H9 (cell line): ENCODE measurements around the gene KBTBD8. TPM values are rescaled to one million over a fixed set of nuclear protein-coding genes. Genes with fewer than 3 reads are reported as not detected.

Experiments
- DNase-seq: peaks from one replicate; pipeline ENCODE4 v3.0.0-alpha.2; 2017
- H2AFZ ChIP-seq: one replicate; pipeline ENCODE4 v1.6.1; 2013; ENCODE audit warnings: mild to moderate bottlenecking, low read length, control low read depth, moderate library complexity
- H2AK5ac ChIP-seq: 2 replicates; pipeline ENCODE4 v1.6.1; 2013; ENCODE audit warnings: low read length, control low read depth, mixed read lengths; ENCODE audit not compliant: insufficient read length
- H2BK120ac ChIP-seq: one replicate; pipeline ENCODE4 v1.6.1; 2013; ENCODE audit warnings: low read depth, mild to moderate bottlenecking, low read length, control low read depth, inconsistent platforms; ENCODE audit not compliant: poor library complexity, severe bottlenecking
- H2BK12ac ChIP-seq: 2 replicates; pipeline ENCODE4 v1.6.1; 2013; ENCODE audit warnings: low read length, control low read depth, mixed read lengths, low read depth; ENCODE audit not compliant: insufficient read length
- H2BK15ac ChIP-seq: 2 replicates; pipeline ENCODE4 v1.6.1; 2013; ENCODE audit warnings: low read depth, low read length, control low read depth
- H2BK20ac ChIP-seq: one replicate; pipeline ENCODE4 v1.6.1; 2013; ENCODE audit warnings: low read depth, mild to moderate bottlenecking, low read length, control low read depth, inconsistent platforms; ENCODE audit not compliant: poor library complexity, severe bottlenecking
- H2BK5ac ChIP-seq: 2 replicates; pipeline ENCODE4 v1.6.1; 2013; ENCODE audit warnings: low read length, control low read depth, mixed read lengths; ENCODE audit not compliant: insufficient read length
- H3K14ac ChIP-seq: 2 replicates; pipeline ENCODE4 v1.6.1; 2013; ENCODE audit warnings: low read length, control low read depth; ENCODE audit not compliant: insufficient read depth
- H3K18ac ChIP-seq: 2 replicates; pipeline ENCODE4 v1.6.1; 2013; ENCODE audit warnings: low read depth, mild to moderate bottlenecking, mixed read lengths, low read length, control low read depth; ENCODE audit not compliant: insufficient read length
- H3K23ac ChIP-seq: 2 replicates; pipeline ENCODE4 v1.6.1; 2013; ENCODE audit warnings: low read length, control low read depth, mixed read lengths, low read depth; ENCODE audit not compliant: insufficient read length
- H3K23me2 ChIP-seq: 2 replicates; pipeline ENCODE4 v1.6.1; 2013; ENCODE audit warnings: low read depth, mild to moderate bottlenecking, mixed read lengths, low read length, control low read depth; ENCODE audit not compliant: insufficient read length, poor library complexity, severe bottlenecking
- H3K27ac ChIP-seq: 2 replicates; pipeline ENCODE4 v1.5.1; 2013; ENCODE audit warnings: low read length, control low read depth, mixed read lengths, low read depth; ENCODE audit not compliant: insufficient read length
- H3K27me3 ChIP-seq: 2 replicates; pipeline ENCODE4 v1.6.1; 2013; ENCODE audit warnings: low read length, control low read depth, inconsistent platforms; ENCODE audit not compliant: insufficient read depth
- H3K4ac ChIP-seq: 2 replicates; pipeline ENCODE4 v1.6.1; 2013; ENCODE audit warnings: low read depth, mild to moderate bottlenecking, control low read depth, inconsistent platforms, low read length, moderate library complexity
- H3K4me1 ChIP-seq: 2 replicates; pipeline ENCODE4 v1.6.1; 2013; ENCODE audit warnings: low read length, control low read depth, inconsistent platforms; ENCODE audit not compliant: insufficient read depth
- H3K4me2 ChIP-seq: 2 replicates; pipeline ENCODE4 v1.6.1; 2013; ENCODE audit warnings: low read length, control low read depth, mixed read lengths; ENCODE audit not compliant: insufficient read length, insufficient read depth
- H3K56ac ChIP-seq: 2 replicates; pipeline ENCODE4 v1.6.1; 2013; ENCODE audit warnings: low read depth, mild to moderate bottlenecking, mixed read lengths, low read length, control low read depth; ENCODE audit not compliant: insufficient read length
- H3K79me1 ChIP-seq: 2 replicates; pipeline ENCODE4 v1.6.1; 2013; ENCODE audit warnings: low read depth, mild to moderate bottlenecking, moderate library complexity, low read length, control low read depth, inconsistent platforms; ENCODE audit not compliant: insufficient read depth, poor library complexity, severe bottlenecking
- H3K79me2 ChIP-seq: 2 replicates; pipeline ENCODE4 v1.6.1; 2013; ENCODE audit warnings: low read length, control low read depth, inconsistent platforms; ENCODE audit not compliant: insufficient read depth
- H3K9ac ChIP-seq: 2 replicates; pipeline ENCODE4 v1.6.1; 2013; ENCODE audit warnings: low read length, control low read depth, mixed read lengths; ENCODE audit not compliant: insufficient read length; ENCODE audit errors: extremely low read depth
- H3K9me3 ChIP-seq: one replicate; pipeline ENCODE4 v1.6.1; 2013; ENCODE audit warnings: low read depth, low read length, inconsistent platforms; ENCODE audit not compliant: control insufficient read depth
- H3T11ph ChIP-seq: one replicate; pipeline ENCODE4 v1.6.1; 2013; ENCODE audit warnings: mild to moderate bottlenecking, low read length, control low read depth, inconsistent platforms
- H4K20me1 ChIP-seq: one replicate; pipeline ENCODE4 v1.6.1; 2013; ENCODE audit not compliant: control insufficient read depth, insufficient read length, insufficient read depth
- H4K5ac ChIP-seq: 2 replicates; pipeline ENCODE4 v1.6.1; 2013; ENCODE audit warnings: low read depth, mild to moderate bottlenecking, mixed read lengths, low read length, control low read depth; ENCODE audit not compliant: insufficient read length
- H4K8ac ChIP-seq: replicated peaks from 2 replicates; pipeline ENCODE4 v1.6.1; 2013; ENCODE audit warnings: low read length, control low read depth, mixed read lengths, low read depth; ENCODE audit not compliant: insufficient read length
- H4K91ac ChIP-seq: 2 replicates; pipeline ENCODE4 v1.6.1; 2013; ENCODE audit warnings: low read depth, mild to moderate bottlenecking, moderate library complexity, mixed read lengths, low read length, control low read depth; ENCODE audit not compliant: insufficient read length
- H3K27ac Mint-ChIP-seq, 3 experiments: 2 replicates in 2 of 3; 3 replicates in 1 of 3; pipeline ENCODE4 v1.8.0; 2020 to 2021; ENCODE audit warnings: mixed read lengths in 3 of 3, mild to moderate bottlenecking in 1 of 3, moderate library complexity in 1 of 3
- H3K27me3 Mint-ChIP-seq: 2 replicates; pipeline ENCODE4 v1.8.0; 2021; ENCODE audit warnings: low read depth, mild to moderate bottlenecking, moderate library complexity, mixed read lengths
- H3K36me3 Mint-ChIP-seq, 3 experiments: 2 replicates in 2 of 3; 3 replicates in 1 of 3; pipeline ENCODE4 v1.8.0; 2020 to 2021; ENCODE audit warnings: low read depth in 3 of 3, mixed read lengths in 3 of 3; ENCODE audit not compliant: insufficient read depth in 1 of 3
- H3K4me1 Mint-ChIP-seq, 2 experiments: 2 replicates each; pipeline ENCODE4 v1.8.0; 2020; ENCODE audit warnings: mixed read lengths in 2 of 2
- H3K4me3 Mint-ChIP-seq, 2 experiments: 2 replicates in 1 of 2; 3 replicates in 1 of 2; pipeline ENCODE4 v1.8.0; 2020 to 2021; ENCODE audit warnings: mild to moderate bottlenecking in 2 of 2, mixed read lengths in 2 of 2, moderate library complexity in 1 of 2
- H3K9me3 Mint-ChIP-seq, 2 experiments: 2 replicates in 1 of 2; 3 replicates in 1 of 2; pipeline ENCODE4 v1.8.0; 2020; ENCODE audit warnings: mild to moderate bottlenecking in 2 of 2, mixed read lengths in 2 of 2, moderate library complexity in 1 of 2
- CTCF ChIP-seq: fragments of 200-600 bp; sonication (generic); conservative IDR thresholded peaks from 3 replicates; pipeline ENCODE4 v1.8.0; 2021; ENCODE audit warnings: antibody characterized with exemption, mild to moderate bottlenecking
- WGBS: extraction: QIAGEN DNeasy Blood & Tissue Kit; methylation state at CpG from one replicate; pipeline ENCODE4 v1.1.7; 2013; ENCODE audit warnings: missing lambda C conversion rate, low lambda C conversion rate, mixed read lengths; ENCODE audit not compliant: insufficient read length; ENCODE audit errors: extremely low coverage; 5-methylcytosine and 5-hydroxymethylcytosine counted together
- total RNA-seq: library from RNA; stranded (reverse); gene quantifications from 2 replicates; pipeline ENCODE4 v1.2.1, GENCODE V29; 2021

Gene KBTBD8
- total RNA-seq, 1 experiment from 2014 or later, result 16.7 TPM

GRCh38 chr3:67031986-67032385 lies 33.9 kb downstream of the KBTBD8 start:
- H3K79me1 ChIP-seq, result no peaks in the 10 kb centered on the region
- no peak overlapping the region for H2BK5ac ChIP-seq
- no peak overlapping the region for H4K91ac ChIP-seq
- TF ChIP-seq CTCF, result no peak
- H3K23ac ChIP-seq, result no peak overlapping the region
- H4K8ac ChIP-seq, result no peak overlapping the region
- no peaks in the 10 kb centered on the region for H3K23me2 ChIP-seq
- H3K4me3 Mint-ChIP-seq, result no peak overlapping the region
- no peak overlapping the region for H3K4ac ChIP-seq
- no peak overlapping the region for H2BK120ac ChIP-seq
- H2BK15ac ChIP-seq, result no peak overlapping the region
- peaks cover 5 to 8% of the 10 kb centered on the region in 2 experiments; a peak in 2 of 4 replicates for H3K4me1 Mint-ChIP-seq
- no peaks in the 10 kb centered on the region for H3K9me3 ChIP-seq
- H3K27me3 ChIP-seq, result no peaks in the 10 kb centered on the region
- H3K9me3 Mint-ChIP-seq, result no peaks in the 10 kb centered on the region
- no peak overlapping the region for H3K18ac ChIP-seq
- no peak for DNase-seq
- H2BK20ac ChIP-seq, result no peak overlapping the region
- no peak overlapping the region for H4K5ac ChIP-seq
- no peaks in the 10 kb centered on the region for H3K36me3 Mint-ChIP-seq
- H4K20me1 ChIP-seq, result no peaks in the 10 kb centered on the region
- H2BK12ac ChIP-seq, result no peak overlapping the region
- H2AFZ ChIP-seq, result no peak overlapping the region
- no peak overlapping the region for H3K4me2 ChIP-seq
- H3K14ac ChIP-seq, result no peak overlapping the region
- no peaks in the 10 kb centered on the region for H3K27me3 Mint-ChIP-seq
- H3K79me2 ChIP-seq, result no peaks in the 10 kb centered on the region
- H3T11ph ChIP-seq, result no peak overlapping the region
- no peak overlapping the region for H3K27ac Mint-ChIP-seq
- WGBS, result no CpG with 5 or more reads among the region's 1 CpG
- H3K56ac ChIP-seq, result no peak overlapping the region
- H3K27ac ChIP-seq, result no peak overlapping the region
- 0 out of 2 replicates have a peak, but pooled peaks cover 1% of the 10 kb centered on the region for H3K4me1 ChIP-seq
- H3K9ac ChIP-seq, result no peak overlapping the region
- no peak overlapping the region for H2AK5ac ChIP-seq
